ENCODE measurements around the gene CDIP1. TPM values are rescaled to one million over a fixed set of nuclear protein-coding genes. Genes with fewer than 3 reads are reported as not detected.

The CDIP1 gene
- total and polyA plus RNA-seq, 2 experiments from 2014 or later, result 39.2 to 57.6 TPM

DNA sequence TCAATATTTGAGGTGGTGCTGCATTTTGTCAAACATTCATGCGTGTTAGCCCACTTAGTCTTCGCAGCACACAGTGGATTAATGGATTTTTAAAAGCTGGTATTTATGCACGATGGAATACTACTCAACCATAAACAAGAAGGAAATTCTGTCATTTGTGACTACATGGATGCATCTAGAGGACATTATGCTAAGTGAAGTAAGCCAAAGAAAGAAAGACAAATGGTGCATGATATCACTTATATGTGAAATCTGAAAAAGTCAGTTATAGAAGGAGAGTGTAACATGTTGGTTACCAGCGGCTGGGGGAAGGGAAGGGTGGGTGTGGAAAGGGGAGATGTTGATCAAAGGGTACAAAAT is 39.4 kb downstream of the CDIP1 start (continued):
- TF ChIP-seq ZNF462 (CRISPR knock-in tag; IDR thresholded peaks at IDR 0.05) (no peak), EZH2 (IDR thresholded peaks at IDR 0.05; ENCODE audit: low read depth, unreplicated experiment) (no peak), JUNB (IDR thresholded peaks at IDR 0.05; ENCODE audit: unreplicated experiment) (no peak), EZH2phosphoT487 (IDR thresholded peaks at IDR 0.05; ENCODE audit: unreplicated experiment) (no peak), ZNF114 (CRISPR knock-in tag; IDR thresholded peaks at IDR 0.05) (no peak)
- TF ChIP-seq, protein P1, sequence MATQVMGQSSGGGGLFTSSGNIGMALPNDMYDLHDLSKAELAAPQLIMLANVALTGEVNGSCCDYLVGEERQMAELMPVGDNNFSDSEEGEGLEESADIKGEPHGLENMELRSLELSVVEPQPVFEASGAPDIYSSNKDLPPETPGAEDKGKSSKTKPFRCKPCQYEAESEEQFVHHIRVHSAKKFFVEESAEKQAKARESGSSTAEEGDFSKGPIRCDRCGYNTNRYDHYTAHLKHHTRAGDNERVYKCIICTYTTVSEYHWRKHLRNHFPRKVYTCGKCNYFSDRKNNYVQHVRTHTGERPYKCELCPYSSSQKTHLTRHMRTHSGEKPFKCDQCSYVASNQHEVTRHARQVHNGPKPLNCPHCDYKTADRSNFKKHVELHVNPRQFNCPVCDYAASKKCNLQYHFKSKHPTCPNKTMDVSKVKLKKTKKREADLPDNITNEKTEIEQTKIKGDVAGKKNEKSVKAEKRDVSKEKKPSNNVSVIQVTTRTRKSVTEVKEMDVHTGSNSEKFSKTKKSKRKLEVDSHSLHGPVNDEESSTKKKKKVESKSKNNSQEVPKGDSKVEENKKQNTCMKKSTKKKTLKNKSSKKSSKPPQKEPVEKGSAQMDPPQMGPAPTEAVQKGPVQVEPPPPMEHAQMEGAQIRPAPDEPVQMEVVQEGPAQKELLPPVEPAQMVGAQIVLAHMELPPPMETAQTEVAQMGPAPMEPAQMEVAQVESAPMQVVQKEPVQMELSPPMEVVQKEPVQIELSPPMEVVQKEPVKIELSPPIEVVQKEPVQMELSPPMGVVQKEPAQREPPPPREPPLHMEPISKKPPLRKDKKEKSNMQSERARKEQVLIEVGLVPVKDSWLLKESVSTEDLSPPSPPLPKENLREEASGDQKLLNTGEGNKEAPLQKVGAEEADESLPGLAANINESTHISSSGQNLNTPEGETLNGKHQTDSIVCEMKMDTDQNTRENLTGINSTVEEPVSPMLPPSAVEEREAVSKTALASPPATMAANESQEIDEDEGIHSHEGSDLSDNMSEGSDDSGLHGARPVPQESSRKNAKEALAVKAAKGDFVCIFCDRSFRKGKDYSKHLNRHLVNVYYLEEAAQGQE (IDR thresholded peaks at IDR 0.05; ENCODE audit: unreplicated experiment), result no peak
